SH-SY5Y (cell line): Measurements from ENCODE around the gene MUC5AC.

Experiments used
- GATA2 ChIP-seq: IDR thresholded peaks from 2 replicates; pipeline ENCODE4 v1.6.1; 2011; ENCODE audit warnings: mild to moderate bottlenecking, low read depth, low read length
- GATA3 ChIP-seq: IDR thresholded peaks from 2 replicates; pipeline ENCODE4 v1.6.1; 2011; ENCODE audit warnings: low read depth, mild to moderate bottlenecking, low read length, moderate library complexity

Gene MUC5AC

GRCh38 chr11:1224111-1224490 lies 66.3 kb downstream of the MUC5AC start:
- TF ChIP-seq GATA2 = no peak
- TF ChIP-seq GATA3 = no peak

DNA sequence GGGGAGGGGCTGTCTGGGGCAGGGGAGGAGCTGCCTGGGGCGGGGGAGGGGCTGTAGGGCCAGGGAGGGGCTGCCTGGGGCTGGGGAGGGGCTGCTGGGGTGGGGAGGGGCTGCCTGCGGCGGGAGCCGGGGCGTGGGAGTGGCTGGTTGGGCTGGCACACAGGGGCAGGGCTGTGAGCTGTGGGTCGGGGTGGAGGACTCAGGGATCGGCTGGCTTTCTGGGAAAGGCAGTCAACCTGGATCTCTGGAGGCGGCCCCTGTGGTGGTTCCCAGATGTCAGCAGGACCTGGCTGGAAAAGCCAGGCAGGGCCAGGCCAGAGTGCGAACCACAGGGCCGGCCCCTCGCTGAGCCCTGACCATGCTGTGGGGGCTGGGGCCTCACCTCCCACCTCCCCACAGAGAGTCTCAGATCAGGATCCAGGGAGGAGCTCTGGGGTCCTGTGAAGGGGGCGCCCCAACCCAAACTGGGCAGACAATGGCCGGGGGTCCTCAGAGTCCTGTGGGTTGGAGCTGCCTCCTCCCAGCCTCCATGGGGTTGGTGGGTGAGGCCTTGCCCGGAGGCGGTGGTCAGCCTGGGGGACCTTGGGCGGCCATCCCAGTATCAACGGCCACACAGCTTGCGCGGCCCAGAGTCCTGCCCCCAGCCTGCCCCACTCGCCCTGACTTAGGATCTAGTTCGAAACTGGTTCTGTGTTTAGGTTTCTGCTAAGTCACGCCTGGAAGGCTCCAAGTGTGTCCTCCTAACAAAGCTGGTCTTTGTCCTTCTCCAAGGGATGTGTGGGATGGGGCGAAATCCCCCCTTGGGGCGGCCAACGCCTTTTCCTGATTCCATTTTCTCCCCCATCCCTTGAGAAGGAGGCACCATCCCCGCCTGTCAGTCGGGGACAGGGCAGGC lies 67.0 kb downstream of the MUC5AC start:
- TF ChIP-seq GATA3 = no peak
- no peak for TF ChIP-seq GATA2

GRCh38 chr11:1225386-1226225 lies 67.9 kb downstream of the MUC5AC start:
- TF ChIP-seq GATA3 = no peak

DNA sequence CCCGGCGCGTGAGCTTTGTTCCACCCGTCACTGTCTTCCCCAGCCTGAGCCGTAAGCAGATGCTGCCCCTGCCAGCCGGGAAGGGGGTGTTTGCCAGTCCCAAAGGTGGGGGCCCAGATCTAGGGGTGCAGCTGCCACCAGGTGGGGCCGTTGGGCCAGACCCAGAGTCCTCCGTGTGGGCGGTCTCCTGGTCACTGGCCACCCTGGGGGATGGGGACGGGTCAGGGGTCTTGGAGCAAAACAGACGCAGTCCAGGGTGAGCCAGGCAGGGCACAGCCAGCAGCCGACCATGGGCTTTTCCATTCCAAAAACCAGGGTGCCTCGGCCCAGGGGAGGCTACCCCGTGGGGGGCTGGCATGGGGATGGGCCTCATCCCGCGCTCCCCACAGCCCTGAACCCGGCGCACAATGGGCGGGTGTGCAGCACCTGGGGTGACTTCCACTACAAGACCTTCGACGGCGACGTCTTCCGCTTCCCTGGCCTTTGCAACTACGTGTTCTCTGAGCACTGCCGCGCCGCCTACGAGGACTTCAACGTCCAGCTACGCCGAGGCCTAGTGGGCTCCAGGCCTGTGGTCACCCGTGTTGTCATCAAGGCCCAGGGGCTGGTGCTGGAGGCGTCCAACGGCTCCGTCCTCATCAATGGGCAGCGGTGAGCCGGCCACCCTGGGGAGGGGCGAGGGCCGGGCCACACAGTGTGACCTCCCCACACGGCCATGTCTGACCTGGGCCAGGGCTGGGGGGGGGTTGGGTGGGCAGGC lies 68.7 kb downstream of the MUC5AC start:
- TF ChIP-seq GATA3 = no peak
- TF ChIP-seq GATA2 = no peak

DNA sequence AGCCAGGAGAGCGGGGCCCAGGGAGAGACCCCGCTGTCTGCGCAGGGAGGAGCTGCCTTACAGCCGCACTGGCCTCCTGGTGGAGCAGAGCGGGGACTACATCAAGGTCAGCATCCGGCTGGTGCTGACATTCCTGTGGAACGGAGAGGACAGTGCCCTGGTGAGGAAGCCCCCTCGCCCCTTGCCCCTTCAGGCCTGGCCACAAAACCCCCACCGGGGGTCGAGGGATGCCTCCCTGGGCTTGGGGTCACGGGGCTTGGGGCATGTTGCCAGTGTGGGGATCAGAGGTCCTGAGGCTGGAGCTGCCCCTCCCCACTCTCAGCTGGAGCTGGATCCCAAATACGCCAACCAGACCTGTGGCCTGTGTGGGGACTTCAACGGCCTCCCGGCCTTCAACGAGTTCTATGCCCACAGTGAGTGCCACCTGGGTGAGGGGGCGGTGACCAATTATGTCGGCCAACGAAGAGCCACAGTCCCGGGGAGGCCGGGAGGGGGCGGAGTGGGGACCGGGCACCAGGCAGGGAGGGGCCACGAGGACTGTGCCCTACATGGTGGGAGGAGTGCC lies 69.3 kb downstream of the MUC5AC start:
- TF ChIP-seq GATA2 (no peak), GATA3 (no peak)

GRCh38 chr11:1227551-1228100 lies 69.9 kb downstream of the MUC5AC start:
- TF ChIP-seq GATA3 (no peak), GATA2 (no peak)

- TF ChIP-seq GATA2 (no peak), GATA3 (no peak)
Measured at GRCh38 chr11:1228101-1228821, 70.5 kb downstream of the MUC5AC start.

DNA sequence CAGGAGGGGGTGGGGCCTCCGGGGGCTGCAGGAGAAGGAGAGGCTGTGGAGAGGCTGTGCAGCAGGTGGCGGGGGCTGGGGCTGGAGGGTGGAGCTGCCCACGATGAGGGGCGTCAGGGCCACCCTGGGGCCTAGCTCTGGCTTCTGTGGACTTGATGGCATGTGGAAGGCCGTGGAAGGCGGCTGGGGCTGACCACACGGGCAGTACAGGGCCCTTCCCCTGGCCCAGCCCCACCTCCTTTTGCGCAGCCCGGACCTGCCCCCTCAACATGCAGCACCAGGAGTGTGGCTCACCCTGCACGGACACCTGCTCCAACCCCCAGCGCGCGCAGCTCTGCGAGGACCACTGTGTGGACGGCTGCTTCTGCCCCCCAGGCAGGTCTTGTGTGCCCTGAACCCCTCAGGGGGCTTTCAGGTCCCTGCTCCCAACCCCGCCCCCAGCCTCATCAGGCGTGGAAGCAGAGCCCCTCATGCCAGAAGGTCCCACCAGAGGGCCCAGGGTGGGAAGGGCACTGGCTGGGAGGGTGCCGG lies 71.2 kb downstream of the MUC5AC start:
- no peak for TF ChIP-seq GATA2

DNA sequence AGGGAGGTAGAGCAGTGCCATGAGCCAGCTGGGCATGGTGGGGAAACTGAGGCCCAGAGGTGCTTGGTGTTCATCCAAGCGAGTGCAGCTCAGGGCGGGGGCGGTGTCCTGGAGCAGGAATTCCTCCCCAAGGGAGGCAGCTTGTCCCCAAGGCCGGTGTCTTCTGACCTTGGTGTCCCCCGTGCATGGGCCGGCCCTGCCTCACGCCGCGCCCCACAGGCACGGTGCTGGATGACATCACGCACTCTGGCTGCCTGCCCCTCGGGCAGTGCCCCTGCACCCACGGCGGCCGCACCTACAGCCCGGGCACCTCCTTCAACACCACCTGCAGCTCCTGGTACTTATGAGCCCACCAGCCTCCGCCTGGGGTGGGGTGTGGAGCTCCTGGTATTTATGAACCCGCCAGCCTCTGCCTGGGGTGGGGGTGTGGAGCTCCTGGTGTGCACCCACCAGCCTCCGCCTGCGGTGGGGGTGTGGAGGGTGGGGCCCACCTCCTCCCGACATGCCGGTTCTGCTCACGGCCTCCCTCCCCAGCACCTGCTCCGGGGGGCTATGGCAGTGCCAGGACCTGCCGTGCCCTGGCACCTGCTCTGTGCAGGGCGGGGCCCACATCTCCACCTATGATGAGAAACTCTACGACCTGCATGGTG lies 71.8 kb downstream of the MUC5AC start:
- TF ChIP-seq GATA2 (no peak), GATA3 (no peak)

DNA sequence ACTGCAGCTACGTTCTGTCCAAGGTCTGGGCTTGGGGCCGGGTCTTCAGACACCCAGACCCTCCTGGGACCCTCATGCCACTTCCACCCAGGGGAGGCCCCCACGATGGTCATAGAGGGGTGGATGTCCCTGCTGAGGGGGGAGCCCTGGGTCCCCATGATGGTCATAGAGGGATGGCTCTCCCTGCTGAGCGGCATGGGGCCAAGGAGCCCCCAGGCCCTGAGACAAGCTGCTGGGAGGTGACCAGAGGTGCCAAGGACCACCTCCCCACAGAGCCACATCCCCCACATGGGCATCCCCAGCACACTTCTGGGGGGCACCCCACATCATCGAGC lies 72.3 kb downstream of the MUC5AC start:
- no peak for TF ChIP-seq GATA2
- no peak for TF ChIP-seq GATA3

DNA sequence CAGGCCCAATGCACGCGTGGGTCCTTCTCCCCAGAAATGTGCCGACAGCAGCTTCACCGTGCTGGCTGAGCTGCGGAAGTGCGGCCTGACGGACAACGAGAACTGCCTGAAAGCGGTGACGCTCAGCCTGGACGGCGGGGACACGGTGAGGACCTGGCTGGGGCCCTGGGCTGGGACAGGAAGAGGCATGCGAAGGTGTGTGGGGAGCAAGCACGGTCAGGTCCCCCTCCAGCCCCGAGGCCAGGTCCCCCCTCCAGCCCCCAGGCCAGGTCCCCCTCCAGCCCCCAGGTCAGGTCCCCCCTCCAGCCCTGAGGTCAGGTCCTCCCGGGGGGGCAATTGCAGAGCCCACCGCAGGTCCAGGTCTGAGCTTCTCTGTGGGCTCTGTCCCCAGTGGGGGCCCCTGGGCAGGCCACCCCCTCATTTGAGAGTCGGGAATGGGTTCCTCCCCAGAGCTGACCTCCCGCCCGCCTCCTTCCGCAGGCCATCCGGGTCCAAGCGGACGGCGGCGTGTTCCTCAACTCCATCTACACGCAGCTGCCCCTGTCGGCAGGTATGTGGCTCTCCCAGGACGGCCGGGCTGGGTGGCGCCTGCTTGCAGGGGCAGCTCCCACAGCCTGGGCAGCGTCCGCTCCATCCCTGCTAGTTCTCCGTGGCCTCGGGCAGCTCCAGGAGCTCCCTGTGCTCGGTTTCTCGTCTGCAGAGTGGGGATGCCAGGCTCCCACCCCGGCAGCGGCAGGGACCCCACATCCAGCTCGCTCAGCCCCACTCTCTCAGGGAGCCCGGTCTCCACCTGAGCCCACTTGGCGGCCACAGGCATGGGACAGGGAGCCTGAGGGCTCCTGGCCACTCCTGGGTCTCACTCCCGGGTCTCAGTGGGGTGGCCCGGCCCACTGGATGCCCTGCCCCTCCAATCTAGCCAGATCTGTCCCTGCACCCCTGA lies 73.0 kb downstream of the MUC5AC start:
- no peak for TF ChIP-seq GATA3
- no peak for TF ChIP-seq GATA2

- no peak for TF ChIP-seq GATA3
- no peak for TF ChIP-seq GATA2
Measured at GRCh38 chr11:1231396-1232020, 73.8 kb downstream of the MUC5AC start.
